Subcutaneous adipose tissue (tissue), 4 donors: ENCODE data around the gene NTSR1. TPM values are rescaled to one million over a fixed set of nuclear protein-coding genes. Genes with fewer than 3 reads are reported as not detected.

Experiments used
- CTCF ChIP-seq: fragments of 450-650 bp; IDR thresholded peaks from one replicate; pipeline ENCODE4 v1.5.1; 2016; ENCODE audit warnings: low read depth, mild to moderate bottlenecking, control low read depth, antibody characterized with exemption, moderate library complexity
- total RNA-seq, 4 donors: library from RNA; depleted of rRNA; stranded (reverse); fragments of >200 nt; gene quantifications; one replicate each; pipeline ENCODE4 v1.1.0, GENCODE V29; 2016

The NTSR1 gene
- total RNA-seq, 4 donors from 2014 or later: 0.16 TPM; not detected in 3

- TF ChIP-seq CTCF: no peak
Observed at GRCh38 chr20:62724692-62725595, 16.3 kb downstream of the NTSR1 start.

- no peak for TF ChIP-seq CTCF
Observed at GRCh38 chr20:62725596-62726268, 17.1 kb downstream of the NTSR1 start.

- TF ChIP-seq CTCF: no peak
Observed at GRCh38 chr20:62726276-62726675, 17.6 kb downstream of the NTSR1 start.

GRCh38 chr20:62726716-62727583, 18.3 kb downstream of the NTSR1 start:
- no peak for TF ChIP-seq CTCF

GRCh38 chr20:62727584-62728027, 19.0 kb downstream of the NTSR1 start:
- no peak for TF ChIP-seq CTCF

GRCh38 chr20:62728028-62728780, 19.6 kb downstream of the NTSR1 start:
- TF ChIP-seq CTCF: no peak
